Endothelial cell of umbilical vein (primary cell): ENCODE data around the gene ELANE.

Experiments
- EZH2 ChIP-seq: IDR thresholded peaks from 2 replicates; pipeline ENCODE4 v1.6.1; 2012; ENCODE audit warnings: borderline replicate concordance, low read depth, mild to moderate bottlenecking, moderate library complexity, low read length, inconsistent platforms; ENCODE audit not compliant: severe bottlenecking
- GATA2 ChIP-seq: IDR thresholded peaks from 2 replicates; pipeline ENCODE4 v1.7.0; 2011; ENCODE audit warnings: low read depth, mild to moderate bottlenecking, moderate library complexity, mixed read lengths, low read length; ENCODE audit not compliant: insufficient read length, insufficient read depth
- JUN ChIP-seq: IDR thresholded peaks from 2 replicates; pipeline ENCODE4 v1.6.1; 2011; ENCODE audit warnings: borderline replicate concordance, low read depth; ENCODE audit not compliant: insufficient read length, insufficient read depth
- MYC ChIP-seq: IDR thresholded peaks from one replicate; pipeline ENCODE4 v1.6.1; 2011; ENCODE audit warnings: mild to moderate bottlenecking, low read depth, low read length
- POLR2A ChIP-seq: IDR thresholded peaks from 2 replicates; pipeline ENCODE4 v1.6.1; 2012; ENCODE audit warnings: low read depth, mild to moderate bottlenecking, control low read depth, low read length
- POLR2AphosphoS5 ChIP-seq: IDR thresholded peaks from 2 replicates; pipeline ENCODE4 v1.6.1; 2012; ENCODE audit warnings: low read depth, mild to moderate bottlenecking, control low read depth, low read length, moderate library complexity; ENCODE audit not compliant: insufficient read depth
- TF ChIP-seq, protein P1 (sequence below), 2 donors: IDR thresholded peaks; 1 replicate in 1 of 2; 2 replicates in 1 of 2; pipeline ENCODE4 v1.5.1; 2011; ENCODE audit warnings: low read length in 2 of 2, mild to moderate bottlenecking in 2 of 2, moderate library complexity in 2 of 2, control low read depth in 1 of 2, inconsistent platforms in 1 of 2, low read depth in 1 of 2; ENCODE audit not compliant: insufficient read depth in 1 of 2; ENCODE audit errors: extremely low read depth in 1 of 2
- TF ChIP-seq, protein P2 (sequence below): IDR thresholded peaks from 2 replicates; pipeline ENCODE4 v1.6.1; 2011; ENCODE audit not compliant: insufficient read depth, insufficient read length

DNA sequence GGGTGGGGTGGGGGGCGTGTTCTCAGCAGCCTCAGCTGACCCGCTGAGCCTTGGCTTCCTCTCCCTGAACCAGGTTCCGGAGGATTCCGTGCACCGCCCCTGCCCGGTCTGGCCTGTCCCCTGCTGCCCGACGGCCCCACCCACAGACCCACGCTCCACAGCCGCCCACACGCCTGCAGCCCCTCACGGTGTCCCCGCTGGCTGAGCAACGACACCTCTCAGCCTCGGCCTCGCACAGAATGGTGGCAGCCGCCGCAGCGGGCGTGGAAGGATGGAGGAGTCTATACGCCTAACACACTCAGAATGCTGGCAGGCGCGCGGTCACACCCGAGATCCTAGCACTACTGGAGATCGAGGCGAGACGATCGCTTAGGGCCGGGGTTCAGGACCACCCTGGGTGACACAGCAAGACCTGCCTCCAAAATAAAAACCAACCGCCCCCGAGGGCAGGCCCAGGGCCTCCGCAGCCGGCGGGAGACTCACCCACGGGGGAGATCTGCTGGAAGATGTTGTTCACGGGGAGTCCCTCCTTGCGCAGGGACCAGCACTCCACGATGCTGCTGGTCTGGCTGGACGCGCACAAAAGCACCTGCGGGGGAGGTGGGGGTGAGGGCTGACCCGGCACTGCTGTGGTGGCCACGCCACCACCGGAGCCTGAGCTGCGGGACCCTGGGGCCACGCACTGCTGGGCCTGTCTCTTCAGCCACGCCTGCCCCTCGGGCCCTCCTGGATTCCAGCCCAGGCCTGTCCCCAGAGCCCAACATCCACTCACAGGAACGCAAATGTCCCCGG is 32.5 kb downstream of the ELANE start:
- TF ChIP-seq, protein P1, sequence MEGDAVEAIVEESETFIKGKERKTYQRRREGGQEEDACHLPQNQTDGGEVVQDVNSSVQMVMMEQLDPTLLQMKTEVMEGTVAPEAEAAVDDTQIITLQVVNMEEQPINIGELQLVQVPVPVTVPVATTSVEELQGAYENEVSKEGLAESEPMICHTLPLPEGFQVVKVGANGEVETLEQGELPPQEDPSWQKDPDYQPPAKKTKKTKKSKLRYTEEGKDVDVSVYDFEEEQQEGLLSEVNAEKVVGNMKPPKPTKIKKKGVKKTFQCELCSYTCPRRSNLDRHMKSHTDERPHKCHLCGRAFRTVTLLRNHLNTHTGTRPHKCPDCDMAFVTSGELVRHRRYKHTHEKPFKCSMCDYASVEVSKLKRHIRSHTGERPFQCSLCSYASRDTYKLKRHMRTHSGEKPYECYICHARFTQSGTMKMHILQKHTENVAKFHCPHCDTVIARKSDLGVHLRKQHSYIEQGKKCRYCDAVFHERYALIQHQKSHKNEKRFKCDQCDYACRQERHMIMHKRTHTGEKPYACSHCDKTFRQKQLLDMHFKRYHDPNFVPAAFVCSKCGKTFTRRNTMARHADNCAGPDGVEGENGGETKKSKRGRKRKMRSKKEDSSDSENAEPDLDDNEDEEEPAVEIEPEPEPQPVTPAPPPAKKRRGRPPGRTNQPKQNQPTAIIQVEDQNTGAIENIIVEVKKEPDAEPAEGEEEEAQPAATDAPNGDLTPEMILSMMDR (IDR thresholded peaks at IDR 0.05; ENCODE audit: extremely low read depth in 1 of 2, insufficient read depth in 1 of 2, low read depth in 1 of 2, low read length in 2 of 2), result no peak
- no peak for TF ChIP-seq POLR2AphosphoS5
- TF ChIP-seq, protein P2, sequence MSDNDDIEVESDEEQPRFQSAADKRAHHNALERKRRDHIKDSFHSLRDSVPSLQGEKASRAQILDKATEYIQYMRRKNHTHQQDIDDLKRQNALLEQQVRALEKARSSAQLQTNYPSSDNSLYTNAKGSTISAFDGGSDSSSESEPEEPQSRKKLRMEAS, result no peak
- no peak for TF ChIP-seq POLR2A
- TF ChIP-seq EZH2, result no peak
- TF ChIP-seq JUN, result no peak
- no peak for TF ChIP-seq GATA2
- no peak for TF ChIP-seq MYC
